ENCODE results near the gene PNMA6E. TPM values are rescaled to one million over a fixed set of nuclear protein-coding genes. Genes with fewer than 3 reads are reported as not detected.

PNMA6E gene
- total RNA-seq, 1 donor from 2014 or later = not detected

DNA sequence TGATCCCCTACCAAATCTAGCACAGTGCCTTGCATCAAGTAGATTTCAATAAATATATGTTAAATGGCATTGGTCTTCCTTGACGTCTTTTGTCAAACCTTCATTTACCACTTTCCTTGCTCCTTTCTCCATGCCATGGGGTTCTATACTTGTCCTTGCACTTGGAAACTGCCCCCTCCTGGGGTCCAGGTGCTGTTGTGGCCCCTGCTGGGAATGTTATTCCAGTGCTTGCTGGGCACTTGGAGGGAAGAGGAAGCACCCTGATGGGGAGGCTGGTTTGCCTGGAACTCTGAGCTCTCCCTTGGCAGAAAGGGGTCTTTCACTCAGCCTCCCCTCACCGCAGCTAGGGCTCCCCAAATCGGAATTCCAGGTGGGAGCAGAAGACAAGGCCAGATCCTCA lies 48.3 kb downstream of the PNMA6E start:
- Mint-ChIP-seq H3K36me3 (ENCODE audit: unreplicated experiment) (peaks cover 8% of the 10 kb centered on the region), H3K9me3 (ENCODE audit: unreplicated experiment) (peaks cover 6% of the 10 kb centered on the region), H3K4me1 (ENCODE audit: unreplicated experiment) (no peaks in the 10 kb centered on the region), H3K4me3 (ENCODE audit: unreplicated experiment) (no peak overlapping the region), H3K27me3 (ENCODE audit: unreplicated experiment) (no peaks in the 10 kb centered on the region), H3K27ac (ENCODE audit: unreplicated experiment) (no peak overlapping the region)
- no peak for DNase-seq (ENCODE audit: extremely low spot score, unreplicated experiment)
- TF ChIP-seq, protein P1, sequence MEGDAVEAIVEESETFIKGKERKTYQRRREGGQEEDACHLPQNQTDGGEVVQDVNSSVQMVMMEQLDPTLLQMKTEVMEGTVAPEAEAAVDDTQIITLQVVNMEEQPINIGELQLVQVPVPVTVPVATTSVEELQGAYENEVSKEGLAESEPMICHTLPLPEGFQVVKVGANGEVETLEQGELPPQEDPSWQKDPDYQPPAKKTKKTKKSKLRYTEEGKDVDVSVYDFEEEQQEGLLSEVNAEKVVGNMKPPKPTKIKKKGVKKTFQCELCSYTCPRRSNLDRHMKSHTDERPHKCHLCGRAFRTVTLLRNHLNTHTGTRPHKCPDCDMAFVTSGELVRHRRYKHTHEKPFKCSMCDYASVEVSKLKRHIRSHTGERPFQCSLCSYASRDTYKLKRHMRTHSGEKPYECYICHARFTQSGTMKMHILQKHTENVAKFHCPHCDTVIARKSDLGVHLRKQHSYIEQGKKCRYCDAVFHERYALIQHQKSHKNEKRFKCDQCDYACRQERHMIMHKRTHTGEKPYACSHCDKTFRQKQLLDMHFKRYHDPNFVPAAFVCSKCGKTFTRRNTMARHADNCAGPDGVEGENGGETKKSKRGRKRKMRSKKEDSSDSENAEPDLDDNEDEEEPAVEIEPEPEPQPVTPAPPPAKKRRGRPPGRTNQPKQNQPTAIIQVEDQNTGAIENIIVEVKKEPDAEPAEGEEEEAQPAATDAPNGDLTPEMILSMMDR (IDR thresholded peaks at IDR 0.05) = no peak

DNA sequence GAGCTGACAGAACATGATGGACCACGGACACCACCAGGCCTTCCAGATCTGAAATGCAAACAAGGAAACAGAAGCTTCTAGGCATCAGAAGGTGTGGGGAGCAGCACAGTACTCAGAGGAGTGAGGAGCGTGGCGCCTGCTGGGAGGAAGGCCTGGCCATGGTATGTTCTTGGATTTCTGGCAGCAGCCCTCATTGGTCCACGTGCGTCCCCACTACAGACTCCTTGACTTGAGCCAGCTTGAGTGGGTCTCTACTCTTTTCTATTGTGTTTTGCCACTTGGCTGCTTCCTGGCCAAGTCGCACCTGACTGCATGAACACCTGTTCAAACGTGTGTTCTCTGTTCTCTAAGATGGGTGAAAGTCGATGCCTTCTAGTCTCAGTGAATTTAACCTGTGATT lies 49.2 kb downstream of the PNMA6E start:
- no peaks in the 10 kb centered on the region for H3K27me3 Mint-ChIP-seq (ENCODE audit: unreplicated experiment)
- H3K4me1 Mint-ChIP-seq (ENCODE audit: unreplicated experiment) = no peaks in the 10 kb centered on the region
- H3K36me3 Mint-ChIP-seq (ENCODE audit: unreplicated experiment) = peaks cover 12% of the 10 kb centered on the region
- H3K4me3 Mint-ChIP-seq (ENCODE audit: unreplicated experiment) = no peak overlapping the region
- TF ChIP-seq, protein P1 (IDR thresholded peaks at IDR 0.05) = no peak
- H3K27ac Mint-ChIP-seq (ENCODE audit: unreplicated experiment) = no peak overlapping the region
- H3K9me3 Mint-ChIP-seq (ENCODE audit: unreplicated experiment) = no peaks in the 10 kb centered on the region
- no peak for DNase-seq (ENCODE audit: extremely low spot score, unreplicated experiment)

DNA sequence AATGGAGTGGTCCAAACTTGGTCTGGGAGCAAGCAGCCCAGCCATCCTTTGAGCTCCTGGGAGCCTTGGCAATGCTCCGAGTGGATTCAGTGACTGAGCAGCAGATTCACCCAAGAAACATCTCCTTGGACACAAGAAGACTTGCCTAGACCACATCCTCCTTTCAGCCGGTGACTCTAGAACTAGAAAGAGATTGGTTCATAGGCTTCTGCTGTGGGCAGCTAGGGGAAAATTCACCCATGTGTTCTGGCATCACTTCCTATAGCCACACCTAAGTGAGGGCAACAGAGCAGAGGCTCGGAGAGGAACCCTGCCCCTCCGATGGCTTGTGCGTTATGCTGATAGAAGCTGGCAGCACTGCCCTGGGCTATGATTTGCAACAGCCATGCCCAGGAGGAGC lies 51.2 kb downstream of the PNMA6E start:
- Mint-ChIP-seq H3K27ac (ENCODE audit: unreplicated experiment) (no peak overlapping the region), H3K9me3 (ENCODE audit: unreplicated experiment) (no peaks in the 10 kb centered on the region), H3K4me3 (ENCODE audit: unreplicated experiment) (no peak overlapping the region), H3K36me3 (ENCODE audit: unreplicated experiment) (peaks cover 22% of the 10 kb centered on the region), H3K27me3 (ENCODE audit: unreplicated experiment) (no peaks in the 10 kb centered on the region), H3K4me1 (ENCODE audit: unreplicated experiment) (no peaks in the 10 kb centered on the region)
- DNase-seq (ENCODE audit: extremely low spot score, unreplicated experiment) = no peak
- TF ChIP-seq, protein P1 (IDR thresholded peaks at IDR 0.05) = no peak

DNA sequence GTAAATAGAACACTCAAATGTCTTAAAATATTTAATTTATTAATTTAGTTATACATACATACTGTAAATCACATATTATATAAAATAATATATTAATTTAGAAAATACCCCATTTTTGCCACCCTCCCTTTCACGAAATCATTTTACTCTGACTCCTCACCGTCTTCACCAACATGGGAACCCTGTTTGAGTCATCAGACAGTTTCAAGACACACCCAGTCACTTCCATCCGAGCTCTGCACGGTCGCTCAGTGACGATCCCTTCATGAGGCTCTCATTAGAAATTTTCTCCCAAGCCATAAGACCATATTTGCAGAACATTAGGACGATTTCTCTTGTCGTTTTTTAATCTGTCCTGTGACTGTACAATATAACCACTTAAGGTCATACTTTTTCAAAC lies 52.7 kb downstream of the PNMA6E start:
- Mint-ChIP-seq H3K27ac (ENCODE audit: unreplicated experiment) (no peak overlapping the region), H3K4me3 (ENCODE audit: unreplicated experiment) (no peak overlapping the region), H3K4me1 (ENCODE audit: unreplicated experiment) (no peaks in the 10 kb centered on the region), H3K9me3 (ENCODE audit: unreplicated experiment) (no peaks in the 10 kb centered on the region), H3K27me3 (ENCODE audit: unreplicated experiment) (no peaks in the 10 kb centered on the region), H3K36me3 (ENCODE audit: unreplicated experiment) (peaks cover 25% of the 10 kb centered on the region)
- DNase-seq (ENCODE audit: extremely low spot score, unreplicated experiment) = no peak
- TF ChIP-seq, protein P1 (IDR thresholded peaks at IDR 0.05) = no peak

DNA sequence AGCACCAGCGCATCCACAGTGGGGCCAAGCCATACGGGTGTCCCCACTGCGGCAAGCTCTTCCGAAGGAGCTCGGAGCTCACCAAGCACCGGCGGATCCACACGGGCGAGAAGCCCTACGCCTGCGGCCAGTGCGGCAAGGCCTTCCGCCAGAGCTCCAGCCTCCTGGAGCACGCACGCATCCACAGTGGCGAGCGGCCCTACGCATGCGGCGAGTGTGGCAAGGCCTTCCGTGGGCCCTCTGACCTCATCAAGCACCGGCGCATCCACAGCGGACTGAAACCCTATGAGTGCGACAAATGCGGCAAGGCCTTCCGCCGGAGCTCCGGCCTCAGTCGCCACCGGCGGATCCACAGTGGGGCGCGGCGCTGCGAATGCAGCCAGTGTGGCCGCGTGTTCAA lies 53.6 kb downstream of the PNMA6E start:
- Mint-ChIP-seq H3K4me3 (ENCODE audit: unreplicated experiment) (no peak overlapping the region), H3K36me3 (ENCODE audit: unreplicated experiment) (peaks cover 26% of the 10 kb centered on the region), H3K27ac (ENCODE audit: unreplicated experiment) (no peak overlapping the region), H3K27me3 (ENCODE audit: unreplicated experiment) (no peaks in the 10 kb centered on the region), H3K9me3 (ENCODE audit: unreplicated experiment) (no peaks in the 10 kb centered on the region), H3K4me1 (ENCODE audit: unreplicated experiment) (no peaks in the 10 kb centered on the region)
- TF ChIP-seq, protein P1 (IDR thresholded peaks at IDR 0.05) = no peak
- no peak for DNase-seq (ENCODE audit: extremely low spot score, unreplicated experiment)

Other genes starting within 250 kb of the PNMA6E start
- not detected in 2 replicates for gene MAGEA1, start 222.1 kb downstream of the PNMA6E start, total RNA-seq
- not detected in 2 replicates for gene PNMA6F, start 79.6 kb downstream of the PNMA6E start, total RNA-seq
- gene ZNF275, start 67.2 kb downstream of the PNMA6E start, total RNA-seq = 14.0 and 14.6 TPM in 2 replicates
- 0.05 TPM in 2 replicates for gene ZFP92, start 10.1 kb upstream of the PNMA6E start, total RNA-seq
- gene TREX2, start 44.7 kb upstream of the PNMA6E start, total RNA-seq = 2.5 TPM in 2 replicates
- 55.7 and 60.3 TPM in 2 replicates for gene HAUS7, start 69.2 kb upstream of the PNMA6E start, total RNA-seq
- 1,581 and 1,633 TPM in 2 replicates for gene BGN, start 93.6 kb upstream of the PNMA6E start, total RNA-seq
- gene ATP2B3, start 116.3 kb upstream of the PNMA6E start, total RNA-seq = 0.21 and 0.39 TPM in 2 replicates
- 16.0 and 18.8 TPM in 2 replicates for gene CCNQ, start 197.8 kb upstream of the PNMA6E start, total RNA-seq
- gene DUSP9, start 245.9 kb upstream of the PNMA6E start, total RNA-seq = 0.91 and 1.3 TPM in 2 replicates